HG02588 (cell line): ENCODE results near the gene AKAP9.
"Not testable (repeated sequence)": the region's sequence is repeated elsewhere in the genome, so short reads cannot be mapped to it uniquely, and the experiment has no call there.

ENCODE experiments used
- ATAC-seq: cut with Tn5 transposase; IDR thresholded peaks from one replicate; pipeline ENCODE4 v1.9.1; 2021; ENCODE audit warnings: mild to moderate bottlenecking, moderate library complexity; ENCODE audit not compliant: unreplicated experiment

AKAP9 gene

GRCh38 chr7:92121681-92122080 lies 181.0 kb downstream of the AKAP9 start:
- ATAC-seq, result no peak

- no peak for ATAC-seq
These were observed 190.4 kb downstream of the AKAP9 start for GRCh38 chr7:92131093-92131492.

- ATAC-seq, result no peak
These were observed 191.2 kb downstream of the AKAP9 start for GRCh38 chr7:92131764-92132330.

- ATAC-seq, result peak; percentile 12
These were observed 192.6 kb downstream of the AKAP9 start for GRCh38 chr7:92133133-92133736.

GRCh38 chr7:92133737-92134270 lies 193.1 kb downstream of the AKAP9 start:
- peak; percentile 26 for ATAC-seq

GRCh38 chr7:92134271-92135051 lies 193.8 kb downstream of the AKAP9 start, which contains the start of gene CYP51A1:
TSS of gene CYP51A1 (minus strand) at chr7:92134477. CDS start at chr7:92134364, 113 bp downstream.
- peak; percentile 85 for ATAC-seq

- ATAC-seq, result no peak
These were observed 194.6 kb downstream of the AKAP9 start for GRCh38 chr7:92135052-92135889.

- ATAC-seq, result no peak
These were observed 196.9 kb downstream of the AKAP9 start for GRCh38 chr7:92137557-92137956.

- no peak for ATAC-seq
These were observed 200.5 kb downstream of the AKAP9 start for GRCh38 chr7:92141161-92141560.

GRCh38 chr7:92142791-92143190 lies 202.1 kb downstream of the AKAP9 start:
- ATAC-seq, result not testable (repeated sequence)

GRCh38 chr7:92143192-92143880 lies 202.7 kb downstream of the AKAP9 start:
- not testable (repeated sequence) for ATAC-seq

- ATAC-seq, result no peak
These were observed 209.1 kb downstream of the AKAP9 start for GRCh38 chr7:92149736-92150239.

GRCh38 chr7:92150450-92151017 lies 209.9 kb downstream of the AKAP9 start:
- no peak for ATAC-seq

- no peak for ATAC-seq
These were observed 214.6 kb downstream of the AKAP9 start for GRCh38 chr7:92155108-92155739.

- ATAC-seq, result no peak
These were observed 216.3 kb downstream of the AKAP9 start for GRCh38 chr7:92156990-92157389.

- ATAC-seq, result no peak
These were observed 218.3 kb downstream of the AKAP9 start for GRCh38 chr7:92158660-92159575.
